B cell (primary cell): ENCODE results near the gene CDKN1C.

Experiments
- EZH2 ChIP-seq: IDR thresholded peaks from 2 replicates; pipeline ENCODE4 v1.6.1; 2012; ENCODE audit warnings: borderline replicate concordance, low read depth, mild to moderate bottlenecking, moderate library complexity, low read length; ENCODE audit not compliant: insufficient read depth, poor library complexity, severe bottlenecking
- TF ChIP-seq, protein P1 (sequence below): fragments of 200-600 bp; IDR thresholded peaks from one replicate; pipeline ENCODE4 v1.8.0; 2022; ENCODE audit warnings: antibody characterized with exemption, mild to moderate bottlenecking

DNA sequence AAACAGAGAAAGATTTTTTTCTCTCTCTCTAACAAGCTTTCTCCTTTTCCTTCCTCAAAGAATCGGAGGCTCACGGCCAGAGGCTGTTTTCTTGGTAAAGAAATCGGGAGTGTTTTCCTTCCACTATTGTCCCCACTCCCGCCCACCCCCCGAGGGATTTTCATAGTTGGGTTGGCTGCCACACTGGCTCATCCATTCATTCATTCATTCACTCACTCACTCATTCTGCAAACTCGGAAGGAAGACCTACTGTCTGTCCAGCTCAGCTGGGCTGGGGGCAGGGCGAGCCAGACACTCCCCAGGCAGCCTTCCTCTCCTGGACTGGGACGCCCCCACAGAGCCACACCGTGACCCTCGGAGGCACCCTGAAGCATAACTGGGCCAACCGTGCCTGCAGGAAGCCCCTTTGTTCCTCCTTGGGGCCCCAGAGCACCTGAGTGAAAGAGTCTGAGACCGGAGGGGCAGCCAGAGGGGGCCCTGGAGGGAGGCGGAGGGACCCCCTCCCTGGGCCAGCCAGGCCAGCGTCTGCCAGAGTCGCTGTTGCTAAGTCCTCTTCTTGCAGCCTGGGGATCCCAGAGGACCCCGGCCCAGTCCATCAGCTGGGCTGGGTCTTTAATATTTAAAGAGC, 17.0 kb downstream of the CDKN1C start:
- TF ChIP-seq, protein P1, sequence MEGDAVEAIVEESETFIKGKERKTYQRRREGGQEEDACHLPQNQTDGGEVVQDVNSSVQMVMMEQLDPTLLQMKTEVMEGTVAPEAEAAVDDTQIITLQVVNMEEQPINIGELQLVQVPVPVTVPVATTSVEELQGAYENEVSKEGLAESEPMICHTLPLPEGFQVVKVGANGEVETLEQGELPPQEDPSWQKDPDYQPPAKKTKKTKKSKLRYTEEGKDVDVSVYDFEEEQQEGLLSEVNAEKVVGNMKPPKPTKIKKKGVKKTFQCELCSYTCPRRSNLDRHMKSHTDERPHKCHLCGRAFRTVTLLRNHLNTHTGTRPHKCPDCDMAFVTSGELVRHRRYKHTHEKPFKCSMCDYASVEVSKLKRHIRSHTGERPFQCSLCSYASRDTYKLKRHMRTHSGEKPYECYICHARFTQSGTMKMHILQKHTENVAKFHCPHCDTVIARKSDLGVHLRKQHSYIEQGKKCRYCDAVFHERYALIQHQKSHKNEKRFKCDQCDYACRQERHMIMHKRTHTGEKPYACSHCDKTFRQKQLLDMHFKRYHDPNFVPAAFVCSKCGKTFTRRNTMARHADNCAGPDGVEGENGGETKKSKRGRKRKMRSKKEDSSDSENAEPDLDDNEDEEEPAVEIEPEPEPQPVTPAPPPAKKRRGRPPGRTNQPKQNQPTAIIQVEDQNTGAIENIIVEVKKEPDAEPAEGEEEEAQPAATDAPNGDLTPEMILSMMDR, result no peak
- TF ChIP-seq EZH2, result no peak
